ENCODE measurements around the gene DPP10. TPM values are rescaled to one million over a fixed set of nuclear protein-coding genes. Genes with fewer than 3 reads are reported as not detected.

The DPP10 gene
- total RNA-seq, 2 donors from 2014 or later = not detected

DNA sequence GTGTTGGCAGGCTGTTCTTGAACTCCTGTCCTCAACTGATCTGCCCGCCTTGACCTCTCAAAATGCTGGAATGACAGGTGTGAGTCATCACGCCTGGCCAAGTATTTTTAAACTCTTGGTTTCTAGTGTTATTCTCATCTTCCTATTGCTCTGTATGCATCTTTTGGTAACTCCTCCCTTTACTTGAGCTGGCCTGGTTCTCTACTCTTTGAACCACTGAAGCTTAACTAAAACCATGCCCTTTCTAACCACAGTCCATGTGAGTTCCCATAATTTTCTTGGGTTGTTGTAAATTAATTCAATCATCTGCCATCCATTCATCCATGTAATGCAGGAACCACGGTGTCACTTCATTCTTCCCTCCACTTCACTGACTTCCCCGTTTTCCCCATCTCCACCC is 1131.3 kb downstream of the DPP10 start:
- Histone ChIP-seq H3K9me3 (no peaks in the 10 kb centered on the region), H3K4me3 (no peak overlapping the region), H3K27me3 (replicated peaks; ENCODE audit: insufficient read depth) (no peaks in the 10 kb centered on the region), H3K4me1 (ENCODE audit: control insufficient read depth in 1 of 2, low read depth in 2 of 2) (no peaks in the 10 kb centered on the region), H3K27ac (no peak overlapping the region), H3K36me3 (no peaks in the 10 kb centered on the region)
- TF ChIP-seq, protein P1, sequence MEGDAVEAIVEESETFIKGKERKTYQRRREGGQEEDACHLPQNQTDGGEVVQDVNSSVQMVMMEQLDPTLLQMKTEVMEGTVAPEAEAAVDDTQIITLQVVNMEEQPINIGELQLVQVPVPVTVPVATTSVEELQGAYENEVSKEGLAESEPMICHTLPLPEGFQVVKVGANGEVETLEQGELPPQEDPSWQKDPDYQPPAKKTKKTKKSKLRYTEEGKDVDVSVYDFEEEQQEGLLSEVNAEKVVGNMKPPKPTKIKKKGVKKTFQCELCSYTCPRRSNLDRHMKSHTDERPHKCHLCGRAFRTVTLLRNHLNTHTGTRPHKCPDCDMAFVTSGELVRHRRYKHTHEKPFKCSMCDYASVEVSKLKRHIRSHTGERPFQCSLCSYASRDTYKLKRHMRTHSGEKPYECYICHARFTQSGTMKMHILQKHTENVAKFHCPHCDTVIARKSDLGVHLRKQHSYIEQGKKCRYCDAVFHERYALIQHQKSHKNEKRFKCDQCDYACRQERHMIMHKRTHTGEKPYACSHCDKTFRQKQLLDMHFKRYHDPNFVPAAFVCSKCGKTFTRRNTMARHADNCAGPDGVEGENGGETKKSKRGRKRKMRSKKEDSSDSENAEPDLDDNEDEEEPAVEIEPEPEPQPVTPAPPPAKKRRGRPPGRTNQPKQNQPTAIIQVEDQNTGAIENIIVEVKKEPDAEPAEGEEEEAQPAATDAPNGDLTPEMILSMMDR (IDR thresholded peaks at IDR 0.05) = no peak
- DNase-seq (ENCODE audit: low spot score) (no peak), ATAC-seq (ENCODE audit: insufficient number of reproducible peaks, low FRiP score, low read depth) (no peak)

DNA sequence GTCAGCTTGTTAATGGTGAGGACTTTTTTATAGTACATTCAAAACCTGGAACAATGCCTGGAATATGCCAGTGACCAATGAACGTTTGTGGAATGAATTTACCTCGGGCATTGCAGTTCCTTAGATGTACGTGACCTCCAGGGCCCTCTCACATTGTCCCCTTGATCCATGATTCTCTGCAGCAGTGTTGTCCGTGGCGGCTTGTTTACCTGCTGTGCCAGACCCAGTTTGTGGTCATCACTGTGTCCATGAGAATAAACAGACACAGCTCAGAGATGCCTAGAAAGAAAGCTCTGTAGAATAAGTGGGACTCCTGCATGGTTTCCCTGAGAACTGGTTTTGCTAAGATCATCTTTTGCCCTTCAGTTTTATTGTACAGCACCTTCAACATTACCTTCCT is 1132.2 kb downstream of the DPP10 start:
- Histone ChIP-seq H3K36me3 (no peaks in the 10 kb centered on the region), H3K4me1 (ENCODE audit: control insufficient read depth in 1 of 2, low read depth in 2 of 2) (no peaks in the 10 kb centered on the region), H3K4me3 (no peak overlapping the region), H3K27ac (no peak overlapping the region), H3K9me3 (no peaks in the 10 kb centered on the region), H3K27me3 (replicated peaks; ENCODE audit: insufficient read depth) (no peaks in the 10 kb centered on the region)
- TF ChIP-seq, protein P1 (IDR thresholded peaks at IDR 0.05) = no peak
- no peak for DNase-seq (ENCODE audit: low spot score)
- no peak for ATAC-seq (ENCODE audit: insufficient number of reproducible peaks, low FRiP score, low read depth)

DNA sequence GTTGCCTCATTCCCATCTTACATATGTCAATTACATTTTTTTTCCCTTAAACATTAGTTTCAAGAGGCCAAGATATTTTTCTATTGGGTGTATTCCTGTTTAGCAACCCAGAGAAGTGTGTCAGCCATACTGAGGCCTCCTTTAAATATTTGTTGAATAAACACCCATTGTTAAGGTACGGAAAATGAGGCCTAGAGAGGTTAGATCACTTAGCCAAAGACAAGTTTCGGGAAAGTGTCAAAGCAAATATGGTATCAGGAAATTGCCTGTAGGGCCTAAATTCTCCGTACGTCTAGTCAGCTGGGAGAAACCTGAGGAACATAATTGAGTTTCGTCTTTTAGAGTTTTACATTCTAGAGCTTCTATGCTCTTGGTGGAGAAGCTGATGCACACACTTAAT is 1138.3 kb downstream of the DPP10 start:
- Histone ChIP-seq H3K4me1 (ENCODE audit: control insufficient read depth in 1 of 2, low read depth in 2 of 2) (no peaks in the 10 kb centered on the region), H3K9me3 (no peaks in the 10 kb centered on the region), H3K4me3 (no peak overlapping the region), H3K27me3 (replicated peaks; ENCODE audit: insufficient read depth) (no peaks in the 10 kb centered on the region), H3K36me3 (no peaks in the 10 kb centered on the region), H3K27ac (no peak overlapping the region)
- TF ChIP-seq, protein P1 (IDR thresholded peaks at IDR 0.05) = no peak
- ATAC-seq (ENCODE audit: insufficient number of reproducible peaks, low FRiP score, low read depth) = no peak
- DNase-seq (ENCODE audit: low spot score) = no peak

DNA sequence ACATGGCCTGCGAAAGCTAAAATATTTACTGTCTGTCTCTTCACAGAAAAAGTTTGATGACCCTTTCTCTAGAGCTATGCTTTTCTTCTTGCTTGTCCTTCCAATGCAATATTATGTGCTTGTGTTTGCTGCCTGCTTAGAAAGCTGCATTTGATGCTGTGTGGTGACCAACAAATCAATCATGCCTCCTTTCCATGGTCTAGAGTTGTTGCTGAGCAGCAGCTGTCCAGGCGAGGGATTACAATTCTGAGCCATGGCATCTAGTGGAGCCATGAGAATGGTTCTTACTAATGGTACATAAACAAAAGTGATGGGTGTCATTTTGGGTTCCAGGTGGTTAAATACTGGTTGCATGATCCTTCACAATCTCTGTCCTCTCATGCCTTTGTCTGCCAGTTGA is 1142.1 kb downstream of the DPP10 start:
- Histone ChIP-seq H3K36me3 (no peaks in the 10 kb centered on the region), H3K27ac (no peak overlapping the region), H3K27me3 (replicated peaks; ENCODE audit: insufficient read depth) (no peaks in the 10 kb centered on the region), H3K9me3 (no peaks in the 10 kb centered on the region), H3K4me3 (no peak overlapping the region), H3K4me1 (ENCODE audit: control insufficient read depth in 1 of 2, low read depth in 2 of 2) (no peaks in the 10 kb centered on the region)
- TF ChIP-seq, protein P1 (IDR thresholded peaks at IDR 0.05) = no peak
- DNase-seq (ENCODE audit: low spot score) (no peak), ATAC-seq (ENCODE audit: insufficient number of reproducible peaks, low FRiP score, low read depth) (no peak)

DNA sequence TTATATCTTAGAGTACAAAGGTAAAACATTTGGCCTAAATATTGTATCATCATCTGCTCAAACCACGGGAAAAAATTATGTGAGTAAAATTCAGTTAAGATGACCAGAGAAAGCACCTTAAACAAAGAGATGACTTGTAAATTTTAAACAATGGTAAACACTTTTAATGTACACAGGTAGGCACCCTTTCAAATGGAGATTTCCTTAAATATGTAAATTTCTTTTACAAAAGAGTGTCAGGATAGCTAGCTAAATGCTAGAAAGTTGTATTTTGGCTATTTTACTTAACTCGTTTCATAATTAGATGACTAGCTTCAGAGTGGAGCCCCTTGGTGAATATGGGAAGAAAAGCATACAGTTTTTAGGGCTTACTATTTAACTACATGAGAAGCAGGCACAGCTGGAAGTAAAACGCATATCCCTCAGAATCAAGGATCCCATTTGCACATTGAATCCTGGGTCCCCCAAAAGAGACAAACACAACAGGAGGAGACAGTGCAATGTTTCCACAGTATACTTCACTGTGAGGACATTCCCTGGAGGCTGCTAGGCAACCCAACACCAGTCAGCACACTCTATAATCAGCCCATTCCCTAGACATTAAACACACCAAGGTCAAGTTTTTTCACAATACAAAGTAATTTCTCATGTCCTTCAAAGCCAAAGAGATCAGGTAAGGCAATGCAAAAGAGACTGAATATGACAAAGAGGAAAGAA is 1154.4 kb downstream of the DPP10 start:
- ATAC-seq (ENCODE audit: insufficient number of reproducible peaks, low FRiP score, low read depth) (no peak), DNase-seq (ENCODE audit: low spot score) (no peak)

More for the DNA sequence above, 1154.4 kb downstream of the DPP10 start:
- Histone ChIP-seq H3K36me3 (no peaks in the 10 kb centered on the region), H3K27ac (no peak overlapping the region), H3K4me1 (ENCODE audit: control insufficient read depth in 1 of 2, low read depth in 2 of 2) (no peaks in the 10 kb centered on the region), H3K9me3 (no peaks in the 10 kb centered on the region), H3K4me3 (no peak overlapping the region), H3K27me3 (replicated peaks; ENCODE audit: insufficient read depth) (no peaks in the 10 kb centered on the region)
- TF ChIP-seq, protein P1 (IDR thresholded peaks at IDR 0.05) = no peak
